Stromal cell of bone marrow (primary cell): ENCODE results near the gene AKAP8L.

Source experiments
- DNase-seq: peaks from one replicate; pipeline ENCODE4 v3.0.0-alpha.2; 2012; ENCODE audit warnings: low read depth

AKAP8L gene

GRCh38 chr19:15432629-15433518 lies 14.1 kb upstream of the AKAP8L start:
- peak; percentile 85 for DNase-seq

DNA sequence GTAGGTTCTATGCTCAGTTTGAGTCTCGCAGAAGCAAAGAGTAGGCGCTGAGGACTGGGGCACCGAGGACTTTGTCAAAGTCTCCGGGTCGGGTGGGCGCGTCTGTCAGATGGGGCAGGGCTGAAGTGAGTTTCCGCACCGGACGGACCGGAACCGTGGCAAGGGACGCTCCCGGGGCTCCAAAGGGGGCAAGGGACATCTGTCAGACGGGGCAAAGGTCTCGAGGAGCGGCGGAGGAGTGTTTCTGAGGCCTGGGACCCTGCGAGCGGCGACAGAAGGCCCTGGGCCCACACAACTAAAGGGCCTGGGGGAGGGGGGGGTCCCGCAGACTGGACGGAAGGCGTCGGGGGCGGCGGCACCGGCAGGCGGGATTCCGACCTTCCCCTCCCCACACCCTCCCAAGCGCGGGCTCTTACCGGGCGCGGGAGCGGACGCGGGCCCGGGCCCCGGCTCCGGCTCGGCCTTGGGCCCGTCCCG lies 13.3 kb upstream of the AKAP8L start:
- no peak for DNase-seq

DNA sequence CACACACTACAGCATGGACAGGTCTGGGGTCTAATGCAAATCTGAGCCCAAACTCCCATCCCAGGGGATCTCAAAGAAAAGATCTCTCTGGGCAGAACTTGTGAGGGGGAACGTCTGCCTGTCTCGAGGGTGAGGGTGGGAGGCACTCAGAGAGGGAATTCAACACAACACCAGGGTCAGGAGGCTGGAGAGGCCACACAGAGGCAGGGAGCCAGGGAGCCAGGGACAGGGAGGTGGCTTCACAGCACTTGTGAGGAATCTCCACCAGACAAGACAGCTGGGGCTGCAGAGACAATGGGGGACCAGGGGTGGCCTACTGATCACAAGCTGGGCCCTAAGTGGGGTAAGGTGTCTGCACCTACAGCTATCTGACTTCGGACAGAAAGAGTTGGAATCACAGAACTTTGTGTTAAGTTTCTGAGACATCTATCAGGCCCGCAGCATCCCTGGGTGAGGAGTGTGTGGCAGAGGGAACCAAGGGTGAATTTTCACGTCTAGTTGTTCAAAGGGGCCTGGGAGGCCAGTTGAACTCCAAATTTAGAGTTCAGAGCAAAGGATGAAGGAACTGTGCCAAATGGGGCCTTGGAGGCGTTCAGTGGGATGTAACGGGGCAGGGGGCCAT lies 12.7 kb upstream of the AKAP8L start:
- DNase-seq: no peak

DNA sequence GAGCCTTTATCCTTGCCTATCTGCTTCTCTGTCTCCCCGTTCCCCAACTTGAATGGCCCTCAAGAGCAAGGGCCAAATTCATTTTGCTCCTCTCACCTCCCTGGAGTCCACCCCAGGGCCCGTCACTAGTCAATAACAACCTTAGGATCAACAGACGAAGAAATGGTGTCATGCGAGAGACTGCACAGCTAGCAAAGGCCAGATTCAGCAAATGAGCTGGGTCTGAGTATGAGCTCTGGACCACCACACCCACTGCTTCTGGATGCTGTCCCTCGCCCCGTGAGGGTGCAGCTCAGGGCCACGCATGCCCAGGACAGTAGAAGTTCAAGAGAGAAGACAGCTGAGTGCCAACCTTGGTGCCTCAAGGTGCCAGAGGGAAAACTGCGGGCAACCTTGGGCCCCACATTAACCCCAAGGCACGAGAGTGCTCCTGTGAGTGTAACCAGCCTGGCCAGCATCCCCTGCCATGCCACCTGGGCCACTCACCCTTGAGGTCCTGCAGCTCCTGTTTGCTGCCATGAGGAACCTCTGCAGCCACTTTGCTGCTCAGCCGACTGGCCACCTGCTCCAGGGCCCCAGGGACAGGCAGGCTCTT lies 11.8 kb upstream of the AKAP8L start:
- DNase-seq: no peak

DNA sequence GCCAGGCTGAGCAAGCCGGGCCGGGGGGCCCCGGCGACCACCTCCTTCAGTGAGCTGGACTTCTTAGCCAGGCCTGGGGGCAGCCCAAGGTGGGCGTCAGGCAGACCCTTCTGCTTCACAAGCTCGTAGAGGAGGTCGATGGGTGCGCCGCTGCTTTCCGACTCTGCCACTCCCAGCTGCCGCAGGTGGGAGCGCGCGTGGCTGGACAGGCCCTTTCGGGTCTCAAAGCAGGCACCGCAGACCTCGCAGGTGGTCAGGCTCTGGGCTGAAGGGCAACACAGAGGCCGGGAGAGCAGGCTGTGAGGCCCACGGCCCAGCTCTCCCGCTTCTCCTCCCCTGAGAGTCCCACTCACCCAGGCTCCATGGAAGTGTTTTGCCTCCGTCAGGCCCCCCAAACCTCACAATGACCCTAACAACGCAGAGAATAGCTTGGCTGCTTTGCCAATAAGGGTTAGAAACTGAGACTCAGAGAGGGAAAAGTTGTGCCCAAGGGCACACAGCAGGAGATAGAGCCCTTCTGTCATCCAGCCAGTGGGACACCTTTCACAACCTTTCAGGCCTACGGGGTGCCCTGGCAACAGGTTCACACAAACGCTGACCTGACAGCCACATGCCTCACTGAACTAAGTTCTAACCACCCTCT lies 11.2 kb upstream of the AKAP8L start:
- DNase-seq: no peak

- no peak for DNase-seq
These were observed 10.4 kb upstream of the AKAP8L start for GRCh38 chr19:15428956-15429824.

- no peak for DNase-seq
These were observed 9.2 kb upstream of the AKAP8L start for GRCh38 chr19:15427991-15428471.

DNA sequence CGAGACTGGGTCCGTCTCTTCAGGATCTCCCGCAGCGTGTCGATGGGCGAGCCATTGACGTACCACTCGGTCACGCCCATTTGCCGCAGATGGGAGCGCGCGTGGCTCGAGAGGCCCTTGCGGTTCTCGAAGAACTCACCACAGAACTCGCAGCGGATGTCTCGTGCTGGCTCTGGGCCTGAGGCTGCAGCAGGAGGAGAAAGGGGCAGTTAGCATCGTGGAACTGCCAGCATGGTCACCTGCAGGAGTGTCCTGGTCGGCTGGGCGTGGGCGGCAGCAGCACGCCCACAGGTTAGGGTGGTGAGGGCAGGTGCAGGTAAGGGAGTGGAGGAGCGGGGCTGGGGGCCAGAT lies 8.5 kb upstream of the AKAP8L start:
- DNase-seq: no peak

DNA sequence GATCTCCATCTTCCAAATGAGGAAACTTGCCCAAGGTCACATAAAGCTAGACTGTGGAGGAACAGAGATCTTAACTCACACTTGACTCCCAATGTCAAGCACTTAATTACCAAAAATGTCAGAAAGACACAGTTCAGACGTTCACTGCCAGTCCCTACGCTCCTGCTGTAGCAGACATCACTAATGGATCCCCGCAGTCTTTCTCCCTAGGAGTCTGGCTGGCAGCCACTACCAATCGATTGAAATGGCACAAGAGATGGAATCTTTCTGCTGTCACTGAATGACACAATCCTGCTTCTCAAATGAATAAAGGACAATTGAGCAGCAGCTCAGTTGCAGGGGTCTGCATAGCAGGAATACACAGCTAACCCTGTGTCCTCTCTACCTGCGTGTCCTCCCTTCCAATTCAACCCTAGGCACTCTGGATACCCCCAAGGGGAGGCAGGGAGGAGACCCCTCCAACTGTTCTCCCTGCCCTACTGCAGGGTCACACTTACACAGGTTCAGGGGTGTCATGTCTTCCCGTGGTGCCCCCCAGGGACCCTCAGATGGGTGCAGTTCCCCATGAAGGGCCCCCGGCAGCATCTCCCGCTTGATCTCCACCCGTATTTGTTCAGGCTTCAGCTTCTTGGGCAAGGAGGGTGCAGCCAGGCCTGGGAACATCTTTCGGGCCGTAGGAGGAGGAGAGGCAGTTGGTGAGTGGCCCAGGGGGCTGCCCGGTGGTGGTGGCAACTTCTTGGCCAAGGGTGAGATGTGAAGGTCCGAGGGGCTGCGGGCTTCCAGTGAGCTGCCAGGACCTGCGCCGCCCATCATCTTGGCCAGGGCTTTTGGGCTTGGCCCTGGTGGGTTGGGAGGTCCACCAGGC lies 7.9 kb upstream of the AKAP8L start:
- no peak for DNase-seq

DNA sequence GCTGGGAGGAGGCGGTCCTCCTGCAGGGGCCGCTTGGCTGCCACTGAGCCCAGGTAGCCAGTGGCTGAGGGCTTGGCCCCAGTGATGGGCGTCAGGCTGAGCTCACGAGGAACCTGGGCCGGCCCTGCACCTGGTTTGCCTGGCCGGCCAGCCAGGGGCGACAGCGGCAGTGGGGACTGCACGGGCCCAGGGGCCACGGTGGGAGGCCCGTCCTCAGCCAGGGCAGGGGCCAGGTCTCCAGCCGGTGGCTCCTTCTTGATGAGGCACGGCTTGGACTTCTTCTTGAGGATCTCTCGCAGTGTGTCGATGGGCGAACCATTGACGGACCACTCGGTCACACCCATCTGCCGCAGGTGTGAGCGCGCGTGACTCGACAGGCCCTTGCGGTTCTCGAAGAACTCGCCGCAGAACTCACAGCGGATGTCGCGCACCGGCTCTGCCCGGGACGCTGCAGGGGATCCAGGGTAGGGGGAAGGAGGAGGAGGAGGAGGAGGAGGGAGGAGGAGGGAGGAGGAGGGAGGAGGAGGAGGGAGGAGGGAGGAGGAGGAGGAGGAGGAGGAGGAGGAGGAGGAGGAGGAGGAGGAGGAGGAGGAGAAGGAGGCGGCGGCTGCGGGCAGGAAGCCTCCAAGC lies 6.6 kb upstream of the AKAP8L start:
- no peak for DNase-seq

- DNase-seq: no peak
These were observed 6.0 kb upstream of the AKAP8L start for GRCh38 chr19:15424692-15425272.

- DNase-seq: no peak
These were observed 5.3 kb upstream of the AKAP8L start for GRCh38 chr19:15424121-15424520.

GRCh38 chr19:15423130-15423529 lies 4.3 kb upstream of the AKAP8L start:
- no peak for DNase-seq

- DNase-seq: no peak
These were observed 3.7 kb upstream of the AKAP8L start for GRCh38 chr19:15422296-15423075.

DNA sequence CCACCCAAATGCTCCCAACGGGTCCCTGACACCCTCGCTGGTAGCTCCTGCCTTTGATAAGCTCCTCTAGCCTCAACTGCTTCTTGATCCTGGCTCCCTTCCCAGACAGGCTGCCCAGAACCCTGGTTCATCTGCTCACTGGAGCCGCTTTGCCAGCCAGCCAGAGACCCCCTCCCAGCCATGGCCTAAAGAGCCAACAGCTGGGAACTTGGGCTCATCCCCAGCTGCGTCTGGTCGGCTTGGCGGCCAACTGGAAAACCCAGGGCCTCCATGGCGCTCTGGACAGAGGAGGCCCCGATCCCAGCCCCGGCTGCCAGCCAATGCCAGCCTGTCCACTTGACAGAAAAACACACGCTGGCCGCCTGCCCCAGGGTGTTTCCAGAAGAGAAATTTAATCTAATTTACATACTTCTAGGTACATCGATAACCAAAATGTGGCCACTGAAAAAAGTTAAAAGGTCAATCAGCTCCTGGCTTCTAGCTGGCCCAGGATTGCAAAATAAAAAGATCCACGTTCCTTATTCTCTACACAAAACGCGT lies 3.0 kb upstream of the AKAP8L start:
- no peak for DNase-seq

DNA sequence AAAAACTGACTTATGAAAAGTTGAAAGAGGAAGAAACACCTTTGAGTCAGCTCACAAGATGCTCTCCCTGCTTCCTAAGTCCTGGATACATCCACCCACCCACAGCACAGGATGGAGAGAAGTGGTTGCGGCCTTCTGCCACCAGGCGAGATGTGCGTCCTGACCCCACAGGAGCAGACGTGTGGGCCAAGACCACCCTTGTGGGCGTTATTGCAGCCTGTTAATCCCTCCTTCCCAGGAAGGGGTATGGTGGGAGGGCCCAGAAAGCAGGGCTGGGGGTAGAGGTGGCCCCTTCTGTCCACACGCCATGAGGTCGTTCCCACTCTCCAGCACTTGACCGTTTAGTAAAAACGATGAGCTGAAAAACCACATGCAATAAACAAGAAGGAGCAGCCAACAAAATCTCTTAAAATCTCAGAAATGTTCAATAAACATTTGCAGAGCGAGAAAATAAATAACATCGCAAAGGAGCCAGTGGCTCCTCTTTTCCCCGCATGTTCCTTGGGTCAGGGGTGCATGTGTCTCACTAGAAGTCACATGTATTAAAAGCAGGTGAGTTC lies 2.4 kb upstream of the AKAP8L start:
- no peak for DNase-seq

DNA sequence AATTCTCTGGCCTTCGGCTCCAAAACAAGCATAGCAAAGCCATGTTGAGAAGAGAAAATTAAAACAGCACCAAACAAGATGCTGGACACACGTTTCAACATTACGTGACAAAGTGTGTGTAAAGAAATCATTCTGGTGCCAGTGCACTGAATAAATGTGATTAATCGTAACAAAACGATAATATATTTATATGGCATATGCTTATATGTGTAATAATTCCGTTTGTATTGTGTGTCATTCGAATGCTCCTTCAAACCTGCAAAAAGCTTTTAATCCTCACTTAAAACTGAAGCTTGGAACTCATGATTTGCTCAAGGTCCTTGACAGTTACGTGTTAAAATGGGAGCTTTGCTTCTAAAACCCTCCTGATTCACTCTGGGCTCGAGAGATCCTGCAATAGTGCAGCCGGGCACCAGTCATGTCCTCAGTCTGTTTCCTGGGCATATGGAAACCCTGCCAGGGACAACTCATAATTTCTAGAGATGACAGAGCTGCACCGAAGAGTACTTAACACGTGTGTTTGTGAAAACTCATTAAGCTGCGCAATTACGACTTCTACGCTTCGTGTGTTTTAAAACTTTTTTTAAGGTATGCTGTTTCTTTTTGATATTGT lies 731 bp upstream of the AKAP8L start:
- no peak for DNase-seq

GRCh38 chr19:15418231-15418578 lies 583 bp downstream of the AKAP8L start:
- no peak for DNase-seq
